Measurements from ENCODE around the gene SLC1A2. TPM values are rescaled to one million over a fixed set of nuclear protein-coding genes. Genes with fewer than 3 reads are reported as not detected.

The SLC1A2 gene
- total RNA-seq, 2 donors from 2014 or later, result 0.63 to 2.5 TPM

DNA sequence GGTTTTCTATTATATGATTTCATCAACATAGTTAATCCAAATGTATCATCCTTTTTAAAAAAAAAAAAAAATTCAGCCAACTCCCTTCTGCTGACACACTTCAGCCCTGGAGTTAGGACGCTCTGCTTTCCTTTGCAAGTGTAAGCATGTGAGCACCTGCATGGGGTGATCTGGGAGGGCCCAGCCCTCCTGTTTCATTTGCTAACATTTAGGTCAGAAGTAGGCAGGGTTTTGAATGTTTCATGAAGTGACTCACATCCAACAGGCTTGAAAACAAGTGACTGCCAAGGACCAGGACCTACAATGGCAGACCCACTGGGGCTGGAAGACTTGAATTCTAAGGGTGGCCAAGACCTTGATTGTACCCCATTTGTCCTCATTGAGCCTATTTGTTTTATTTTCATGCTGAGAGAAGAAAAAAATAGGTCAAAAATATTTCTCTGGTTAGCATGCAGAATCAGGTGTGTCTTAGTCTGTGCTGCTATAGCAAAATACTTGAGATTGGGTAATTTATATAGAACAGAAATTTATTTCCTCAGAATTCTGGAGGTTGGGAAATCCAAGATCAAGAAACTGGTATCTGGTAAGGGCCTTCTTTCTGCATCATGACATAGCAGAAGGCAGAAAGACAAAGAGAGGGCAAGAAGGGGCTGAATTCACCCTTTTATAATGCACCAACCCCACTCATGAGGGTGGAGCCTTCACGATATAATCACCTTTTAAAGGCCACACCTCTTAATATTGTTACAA is 142.8 kb downstream of the SLC1A2 start:
- Histone ChIP-seq H3K27me3 (no peaks in the 10 kb centered on the region), H3K36me3 (no peaks in the 10 kb centered on the region), H3K4me3 (no peak overlapping the region), H3K27ac (no peak overlapping the region), H3K9me3 (no peaks in the 10 kb centered on the region), H3K4me1 (peaks cover 0 to 19% of the 10 kb centered on the region in 2 donors)
- TF ChIP-seq, protein P1, sequence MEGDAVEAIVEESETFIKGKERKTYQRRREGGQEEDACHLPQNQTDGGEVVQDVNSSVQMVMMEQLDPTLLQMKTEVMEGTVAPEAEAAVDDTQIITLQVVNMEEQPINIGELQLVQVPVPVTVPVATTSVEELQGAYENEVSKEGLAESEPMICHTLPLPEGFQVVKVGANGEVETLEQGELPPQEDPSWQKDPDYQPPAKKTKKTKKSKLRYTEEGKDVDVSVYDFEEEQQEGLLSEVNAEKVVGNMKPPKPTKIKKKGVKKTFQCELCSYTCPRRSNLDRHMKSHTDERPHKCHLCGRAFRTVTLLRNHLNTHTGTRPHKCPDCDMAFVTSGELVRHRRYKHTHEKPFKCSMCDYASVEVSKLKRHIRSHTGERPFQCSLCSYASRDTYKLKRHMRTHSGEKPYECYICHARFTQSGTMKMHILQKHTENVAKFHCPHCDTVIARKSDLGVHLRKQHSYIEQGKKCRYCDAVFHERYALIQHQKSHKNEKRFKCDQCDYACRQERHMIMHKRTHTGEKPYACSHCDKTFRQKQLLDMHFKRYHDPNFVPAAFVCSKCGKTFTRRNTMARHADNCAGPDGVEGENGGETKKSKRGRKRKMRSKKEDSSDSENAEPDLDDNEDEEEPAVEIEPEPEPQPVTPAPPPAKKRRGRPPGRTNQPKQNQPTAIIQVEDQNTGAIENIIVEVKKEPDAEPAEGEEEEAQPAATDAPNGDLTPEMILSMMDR (IDR thresholded peaks at IDR 0.05), result no peak
- DNase-seq (ENCODE audit: low spot score), result no peak

DNA sequence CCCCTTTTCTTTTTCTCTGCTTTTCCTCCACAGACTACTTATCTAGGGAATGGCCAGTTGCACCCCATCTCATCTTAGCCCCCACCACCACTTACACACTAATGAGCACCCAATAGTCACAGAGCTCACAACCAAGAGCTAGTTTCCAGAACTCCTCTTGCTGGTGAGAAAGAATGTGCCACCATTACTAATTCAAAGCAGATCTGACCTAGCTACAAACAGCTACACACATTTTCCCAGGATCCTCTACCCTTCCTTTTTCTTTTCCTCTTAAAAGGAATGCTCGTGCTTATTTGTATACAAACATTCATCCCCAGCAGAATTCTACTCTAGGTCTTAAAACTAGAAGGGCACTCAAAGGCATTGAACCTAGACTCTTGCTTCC is 143.6 kb downstream of the SLC1A2 start:
- no peaks in the 10 kb centered on the region for H3K27me3 ChIP-seq
- no peaks in the 10 kb centered on the region for H3K9me3 ChIP-seq
- no peak for DNase-seq (ENCODE audit: low spot score)
- TF ChIP-seq, protein P1 (IDR thresholded peaks at IDR 0.05), result no peak
- no peaks in the 10 kb centered on the region for H3K36me3 ChIP-seq
- H3K27ac ChIP-seq, result peak overlapping the region in 1 of 2 donors; percentile 0
- peaks cover 0 to 14% of the 10 kb centered on the region in 2 donors for H3K4me1 ChIP-seq
- H3K4me3 ChIP-seq, result no peak overlapping the region

DNA sequence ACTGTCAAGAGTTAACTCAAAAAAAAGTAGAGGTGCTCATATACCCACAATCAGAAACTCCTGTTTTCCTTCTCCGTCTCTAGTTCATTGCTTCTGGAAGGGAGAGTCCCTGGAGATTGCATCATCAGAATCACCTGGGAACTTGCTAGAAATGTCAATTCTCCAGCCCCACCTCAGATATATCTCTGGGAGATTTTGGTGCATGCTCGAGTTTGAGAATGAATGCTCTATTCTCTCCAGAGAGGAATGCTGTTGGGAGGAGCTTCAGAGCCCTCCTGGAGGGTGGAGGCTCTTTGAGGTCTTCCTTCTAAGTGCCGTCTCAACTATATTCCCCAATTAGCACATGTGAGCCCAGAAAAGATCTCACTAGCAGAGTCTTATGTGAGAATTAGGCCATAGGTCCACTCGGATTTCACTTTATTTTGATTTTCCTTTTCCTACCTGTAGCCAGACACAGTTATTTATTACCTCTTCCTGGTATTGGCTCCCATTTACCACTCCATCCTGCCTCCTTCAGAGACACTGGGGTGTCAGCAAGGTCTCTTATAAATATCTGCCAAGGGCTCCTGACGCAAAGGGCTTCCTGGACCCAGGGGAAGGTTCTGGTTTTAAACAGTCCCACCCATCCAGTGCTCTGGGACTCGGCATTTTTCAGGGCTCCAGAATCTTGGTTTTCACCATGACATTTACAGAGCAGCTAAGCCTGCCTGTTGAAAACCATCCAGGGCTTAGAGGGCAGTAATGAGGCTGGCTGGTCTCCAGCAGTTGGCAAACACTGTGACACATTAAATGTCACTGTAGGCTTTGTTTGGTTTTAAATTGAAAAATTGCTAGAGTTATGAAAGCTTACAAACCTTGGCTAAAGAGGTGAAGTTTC is 144.2 kb downstream of the SLC1A2 start:
- Histone ChIP-seq H3K4me1 (peaks cover 0 to 11% of the 10 kb centered on the region in 2 donors), H3K36me3 (no peaks in the 10 kb centered on the region), H3K27me3 (no peaks in the 10 kb centered on the region), H3K9me3 (no peaks in the 10 kb centered on the region), H3K4me3 (no peak overlapping the region), H3K27ac (peak overlapping the region in 1 of 2 donors; percentile 0)
- TF ChIP-seq, protein P1 (IDR thresholded peaks at IDR 0.05), result no peak
- no peak for DNase-seq (ENCODE audit: low spot score)

DNA sequence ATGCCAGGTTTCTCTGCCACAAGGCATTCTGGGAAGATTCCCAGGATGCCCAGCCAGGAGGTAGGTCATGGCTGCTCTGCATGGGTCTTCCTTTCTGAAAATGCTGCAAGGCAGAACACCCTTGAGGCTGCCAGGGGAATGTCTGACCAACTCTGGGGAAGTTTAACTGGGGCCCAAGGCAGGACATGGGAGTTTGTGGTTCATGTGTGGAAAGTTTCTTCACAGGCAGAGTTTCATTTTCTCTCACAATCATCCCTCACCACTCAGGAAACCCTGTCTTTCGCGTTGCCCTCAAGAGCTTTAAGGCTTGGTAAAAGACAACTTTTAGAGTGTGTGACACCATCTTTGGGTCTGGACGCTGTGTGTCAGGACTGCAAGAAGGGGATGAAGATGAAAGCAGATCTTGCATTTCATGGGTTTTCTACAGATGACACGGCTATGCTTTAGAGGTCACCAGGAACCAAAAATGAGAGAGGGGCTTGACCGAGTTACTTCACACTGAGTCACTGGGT is 146.9 kb downstream of the SLC1A2 start:
- no peaks in the 10 kb centered on the region for H3K27me3 ChIP-seq
- no peaks in the 10 kb centered on the region for H3K9me3 ChIP-seq
- no peak overlapping the region for H3K4me3 ChIP-seq
- H3K36me3 ChIP-seq, result no peaks in the 10 kb centered on the region
- peaks cover 0 to 11% of the 10 kb centered on the region in 2 donors for H3K4me1 ChIP-seq
- no peak overlapping the region for H3K27ac ChIP-seq
- TF ChIP-seq, protein P1 (IDR thresholded peaks at IDR 0.05), result no peak
- no peak for DNase-seq (ENCODE audit: low spot score)

DNA sequence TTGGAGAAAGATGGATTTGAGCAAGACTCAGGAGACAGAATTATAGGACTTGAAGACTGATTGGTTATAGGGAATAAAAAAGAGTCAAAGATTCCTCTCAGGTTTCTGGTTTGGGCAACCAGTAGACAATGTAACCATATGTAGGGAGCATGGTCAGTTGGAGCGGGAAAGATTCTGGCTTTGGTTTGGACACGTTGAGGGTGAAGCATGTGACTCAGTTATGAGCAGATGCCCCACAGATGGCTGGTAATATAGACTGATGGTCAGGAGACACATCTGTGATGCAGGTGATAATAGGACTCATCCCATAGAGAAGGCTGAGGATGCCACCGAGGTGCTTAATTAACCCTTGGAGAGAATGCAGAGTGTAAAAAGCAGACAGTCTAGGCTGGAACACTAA is 148.3 kb downstream of the SLC1A2 start:
- Histone ChIP-seq H3K27ac (no peak overlapping the region), H3K4me3 (no peak overlapping the region), H3K36me3 (no peaks in the 10 kb centered on the region), H3K9me3 (no peaks in the 10 kb centered on the region), H3K4me1 (peaks cover 0 to 11% of the 10 kb centered on the region in 2 donors), H3K27me3 (no peaks in the 10 kb centered on the region)
- DNase-seq (ENCODE audit: low spot score), result no peak
- TF ChIP-seq, protein P1 (IDR thresholded peaks at IDR 0.05), result no peak
